Astrocyte (in vitro differentiated cells and primary cell): Measurements from ENCODE around the gene CMBL.

Experiments used
- CTCF ChIP-seq: IDR thresholded peaks from 2 replicates; pipeline ENCODE4 v1.5.1; 2011; ENCODE audit warnings: low read depth, mild to moderate bottlenecking, inconsistent platforms, low read length, moderate library complexity; ENCODE audit not compliant: insufficient read depth
- EZH2 ChIP-seq: IDR thresholded peaks from 2 replicates; pipeline ENCODE4 v1.6.1; 2012; ENCODE audit warnings: mild to moderate bottlenecking, low read length, inconsistent platforms; ENCODE audit not compliant: insufficient read depth

GRCh38 chr5:10272053-10272874, 35.4 kb downstream of the CMBL start:
- no peak for TF ChIP-seq CTCF
- TF ChIP-seq EZH2: no peak
